Neural cell (in vitro differentiated cells): ENCODE measurements around the gene NUBP2. TPM values are rescaled to one million over a fixed set of nuclear protein-coding genes. Genes with fewer than 3 reads are reported as not detected.

Experiments
- H2AFZ ChIP-seq: fragments of 200-600, 300-800 bp; sonication (generic), shearing (Covaris generic); 2 replicates; pipeline ENCODE4 v1.6.0; 2014; ENCODE audit warnings: low read depth, mild to moderate bottlenecking, antibody characterized with exemption, low read length, moderate library complexity
- H3F3A ChIP-seq: fragments of 200-600 bp; shearing (Covaris generic); 2 replicates; pipeline ENCODE4 v1.6.1; 2016; ENCODE audit warnings: mild to moderate bottlenecking, moderate library complexity, mixed read lengths, antibody characterized with exemption, low read length; ENCODE audit not compliant: insufficient read depth, poor library complexity, severe bottlenecking
- H3K27ac ChIP-seq: fragments of 200-600, 300-800 bp; sonication (generic), shearing (Covaris generic); 2 replicates; pipeline ENCODE4 v1.5.1; 2014; ENCODE audit warnings: mild to moderate bottlenecking, low read length, moderate library complexity
- H3K27me3 ChIP-seq: fragments of 300-800, 200-600 bp; sonication (generic), shearing (Covaris generic); 2 replicates; pipeline ENCODE4 v1.6.0; 2014; ENCODE audit warnings: mild to moderate bottlenecking, low read depth, low read length, moderate library complexity; ENCODE audit not compliant: insufficient read depth
- H3K36me3 ChIP-seq: fragments of 300-800, 200-600 bp; sonication (generic), shearing (Covaris generic); 2 replicates; pipeline ENCODE4 v1.5.1; 2014; ENCODE audit warnings: mild to moderate bottlenecking, antibody characterized with exemption, low read length, moderate library complexity; ENCODE audit not compliant: insufficient read depth
- H3K4me2 ChIP-seq: fragments of 300-800, 200-600 bp; sonication (generic), shearing (Covaris generic); 2 replicates; pipeline ENCODE4 v1.6.0; 2014; ENCODE audit warnings: mild to moderate bottlenecking, low read length
- H3K4me3 ChIP-seq: fragments of 300-800, 200-600 bp; sonication (generic), shearing (Covaris generic); 2 replicates; pipeline ENCODE4 v1.5.1; 2014; ENCODE audit warnings: mild to moderate bottlenecking, low read length, moderate library complexity
- H3K79me2 ChIP-seq: fragments of 200-600 bp; shearing (Covaris generic); replicated peaks from 2 replicates; pipeline ENCODE4 v1.6.0; 2014; ENCODE audit warnings: mild to moderate bottlenecking, low read length, moderate library complexity; ENCODE audit not compliant: insufficient read depth
- H3K9ac ChIP-seq: fragments of 300-800, 200-600 bp; sonication (generic), shearing (Covaris generic); 2 replicates; pipeline ENCODE4 v1.6.1; 2016; ENCODE audit warnings: mild to moderate bottlenecking, low read length, mixed read lengths
- H3K9me2 ChIP-seq: fragments of 200-600 bp; shearing (Covaris generic); 2 replicates; pipeline ENCODE4 v1.6.1; 2016; ENCODE audit warnings: mild to moderate bottlenecking, low read length, mixed read lengths; ENCODE audit not compliant: insufficient read depth
- H3K9me3 ChIP-seq: fragments of 200-600, 300-800 bp; sonication (generic), shearing (Covaris generic); 2 replicates; pipeline ENCODE4 v1.6.1; 2016; ENCODE audit warnings: mild to moderate bottlenecking, mixed run types, low read length, moderate library complexity, mixed read lengths
- H4K20me1 ChIP-seq: fragments of 200-600 bp; shearing (Covaris generic); 2 replicates; pipeline ENCODE4 v1.6.1; 2016; ENCODE audit warnings: mild to moderate bottlenecking, mixed run types; ENCODE audit not compliant: insufficient read depth
- EP300 ChIP-seq: fragments of 450-650 bp; conservative IDR thresholded peaks from 2 replicates; pipeline ENCODE4 v1.6.1; 2014; ENCODE audit warnings: antibody characterized with exemption, mild to moderate bottlenecking, moderate library complexity; ENCODE audit not compliant: poor library complexity, severe bottlenecking
- EZH2 ChIP-seq: fragments of 200-600, 300-800 bp; shearing (Covaris generic), sonication (generic); IDR thresholded peaks from 2 replicates; pipeline ENCODE4 v1.6.1; 2014; ENCODE audit warnings: antibody characterized with exemption, low read length, borderline replicate concordance, mild to moderate bottlenecking; ENCODE audit not compliant: insufficient read depth, poor library complexity, severe bottlenecking
- MXI1 ChIP-seq: fragments of 450-650 bp; conservative IDR thresholded peaks from 2 replicates; pipeline ENCODE4 v1.6.1; 2014; ENCODE audit warnings: antibody characterized with exemption, mild to moderate bottlenecking; ENCODE audit not compliant: poor library complexity, severe bottlenecking
- POLR2AphosphoS5 ChIP-seq: IDR thresholded peaks from 2 replicates; pipeline ENCODE4 v1.6.1; 2012
- RAD21 ChIP-seq: fragments of 450-650 bp; conservative IDR thresholded peaks from 2 replicates; pipeline ENCODE4 v1.6.1; 2014; ENCODE audit warnings: antibody characterized with exemption, mild to moderate bottlenecking, moderate library complexity
- REST ChIP-seq: IDR thresholded peaks from 2 replicates; pipeline ENCODE4 v1.6.1; 2012; ENCODE audit warnings: borderline replicate concordance
- SMC3 ChIP-seq: fragments of 450-650 bp; conservative IDR thresholded peaks from 2 replicates; pipeline ENCODE4 v1.6.1; 2014; ENCODE audit warnings: antibody characterized with exemption, mild to moderate bottlenecking, moderate library complexity; ENCODE audit not compliant: poor library complexity
- TAF1 ChIP-seq: IDR thresholded peaks from 2 replicates; pipeline ENCODE4 v1.6.1; 2012; ENCODE audit warnings: low read depth
- polyA plus RNA-seq: library from polyadenylated mRNA; depleted of rRNA; stranded (reverse); fragments of >200 nt; gene quantifications from 2 replicates; pipeline ENCODE4 v1.2.3, GENCODE V29; 2014
- TF ChIP-seq, protein P1 (sequence below): fragments of 450-650 bp; IDR thresholded peaks from 2 replicates; pipeline ENCODE4 v1.5.1; 2014; ENCODE audit warnings: antibody characterized with exemption, mild to moderate bottlenecking, moderate library complexity; ENCODE audit not compliant: poor library complexity, severe bottlenecking

The NUBP2 gene
- polyA plus RNA-seq, 1 donor from 2014 or later: 213 TPM

DNA sequence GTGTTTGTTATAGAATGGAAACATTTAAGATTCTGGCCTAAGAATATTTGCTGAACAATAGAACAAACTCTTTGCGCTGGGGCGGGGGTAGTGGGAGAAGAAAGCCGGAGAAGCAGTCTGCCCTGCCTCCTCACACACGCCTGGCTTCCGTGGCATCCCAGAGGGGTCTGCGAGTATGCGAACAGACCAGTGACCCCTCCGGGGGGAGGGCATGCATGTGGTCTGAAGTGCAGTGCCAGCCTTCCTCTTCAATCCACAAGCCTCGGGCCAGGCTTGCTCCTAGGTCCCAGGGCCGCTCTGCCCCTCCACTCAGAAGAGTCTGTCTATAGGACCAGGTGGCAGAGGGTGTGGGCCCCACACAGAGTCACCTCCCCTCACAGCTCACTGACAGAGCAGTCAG is 24.9 kb downstream of the NUBP2 start:
- H3K27me3 ChIP-seq: no peaks in the 10 kb centered on the region
- H3K4me2 ChIP-seq: no peak overlapping the region
- H3K4me3 ChIP-seq: no peak overlapping the region
- H3K36me3 ChIP-seq: no peaks in the 10 kb centered on the region
- H2AFZ ChIP-seq: no peak overlapping the region
- no peaks in the 10 kb centered on the region for H3K9me2 ChIP-seq
- no peaks in the 10 kb centered on the region for H3F3A ChIP-seq
- no peaks in the 10 kb centered on the region for H3K79me2 ChIP-seq
- H3K27ac ChIP-seq: no peak overlapping the region
- H3K9ac ChIP-seq: no peak overlapping the region
- H4K20me1 ChIP-seq: no peaks in the 10 kb centered on the region
- no peaks in the 10 kb centered on the region for H3K9me3 ChIP-seq
- TF ChIP-seq POLR2AphosphoS5 (no peak), SMC3 (no peak), EP300 (no peak), REST (no peak), EZH2 (no peak), MXI1 (no peak), RAD21 (no peak), TAF1 (no peak)
- TF ChIP-seq, protein P1, sequence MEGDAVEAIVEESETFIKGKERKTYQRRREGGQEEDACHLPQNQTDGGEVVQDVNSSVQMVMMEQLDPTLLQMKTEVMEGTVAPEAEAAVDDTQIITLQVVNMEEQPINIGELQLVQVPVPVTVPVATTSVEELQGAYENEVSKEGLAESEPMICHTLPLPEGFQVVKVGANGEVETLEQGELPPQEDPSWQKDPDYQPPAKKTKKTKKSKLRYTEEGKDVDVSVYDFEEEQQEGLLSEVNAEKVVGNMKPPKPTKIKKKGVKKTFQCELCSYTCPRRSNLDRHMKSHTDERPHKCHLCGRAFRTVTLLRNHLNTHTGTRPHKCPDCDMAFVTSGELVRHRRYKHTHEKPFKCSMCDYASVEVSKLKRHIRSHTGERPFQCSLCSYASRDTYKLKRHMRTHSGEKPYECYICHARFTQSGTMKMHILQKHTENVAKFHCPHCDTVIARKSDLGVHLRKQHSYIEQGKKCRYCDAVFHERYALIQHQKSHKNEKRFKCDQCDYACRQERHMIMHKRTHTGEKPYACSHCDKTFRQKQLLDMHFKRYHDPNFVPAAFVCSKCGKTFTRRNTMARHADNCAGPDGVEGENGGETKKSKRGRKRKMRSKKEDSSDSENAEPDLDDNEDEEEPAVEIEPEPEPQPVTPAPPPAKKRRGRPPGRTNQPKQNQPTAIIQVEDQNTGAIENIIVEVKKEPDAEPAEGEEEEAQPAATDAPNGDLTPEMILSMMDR: no peak

- Histone ChIP-seq H4K20me1 (no peaks in the 10 kb centered on the region), H2AFZ (no peak overlapping the region), H3K79me2 (no peaks in the 10 kb centered on the region), H3K9ac (no peak overlapping the region), H3K9me3 (no peaks in the 10 kb centered on the region), H3F3A (no peaks in the 10 kb centered on the region), H3K4me3 (no peak overlapping the region), H3K9me2 (no peaks in the 10 kb centered on the region), H3K4me2 (no peak overlapping the region), H3K27ac (no peak overlapping the region), H3K27me3 (no peaks in the 10 kb centered on the region), H3K36me3 (no peaks in the 10 kb centered on the region)
- no peak for TF ChIP-seq EP300
- TF ChIP-seq, protein P1: no peak
- no peak for TF ChIP-seq SMC3
- no peak for TF ChIP-seq MXI1
- no peak for TF ChIP-seq POLR2AphosphoS5
- no peak for TF ChIP-seq RAD21
- TF ChIP-seq EZH2: no peak
- no peak for TF ChIP-seq TAF1
- no peak for TF ChIP-seq REST
Measured at GRCh38 chr16:1808691-1809090, 25.9 kb downstream of the NUBP2 start.
